Stimulated activated CD8-positive, alpha-beta memory T cell treated with anti-CD3 and anti-CD28 coated beads, Interleukin-4, amount 100 ng/mL, for 1 hour (primary cell): ENCODE measurements around the gene MDP1.

ENCODE experiments used
- DNase-seq, 2 donors: peaks; one replicate each; pipeline ENCODE4 v3.0.0-alpha.2; 2020; ENCODE audit warnings: low read depth in 2 of 2, low spot score in 1 of 2

Gene MDP1

GRCh38 chr14:24182110-24182882, 33.6 kb downstream of the MDP1 start:
- no peak for DNase-seq

GRCh38 chr14:24181371-24182077, 34.3 kb downstream of the MDP1 start:
- no peak for DNase-seq

- DNase-seq: no peak
Measured at GRCh38 chr14:24179961-24180796, 35.7 kb downstream of the MDP1 start.

GRCh38 chr14:24179294-24179960, 36.4 kb downstream of the MDP1 start:
- no peak for DNase-seq

- DNase-seq: no peak
Measured at GRCh38 chr14:24178399-24179178, 37.3 kb downstream of the MDP1 start.

GRCh38 chr14:24177891-24178290, 38.0 kb downstream of the MDP1 start:
- no peak for DNase-seq

GRCh38 chr14:24177041-24177825, 38.6 kb downstream of the MDP1 start:
- DNase-seq: no peak

GRCh38 chr14:24176599-24176998, 39.3 kb downstream of the MDP1 start:
- DNase-seq: no peak

- no peak for DNase-seq
Measured at GRCh38 chr14:24172871-24173281, 43.0 kb downstream of the MDP1 start.

- no peak for DNase-seq
Measured at GRCh38 chr14:24172261-24172860, 43.5 kb downstream of the MDP1 start.

GRCh38 chr14:24171422-24172260, 44.2 kb downstream of the MDP1 start, which contains the start of gene REC8:
Gene REC8, plus strand, starts transcription at chr14:24172080. Its CDS starts 473 bp downstream, at chr14:24172553.
- peak; percentile 42 to 59 for DNase-seq

GRCh38 chr14:24167469-24168114, 48.3 kb downstream of the MDP1 start:
- DNase-seq: no peak

- no peak for DNase-seq
Measured at GRCh38 chr14:24165785-24166184, 50.1 kb downstream of the MDP1 start.

GRCh38 chr14:24164518-24164991, 51.3 kb downstream of the MDP1 start:
- DNase-seq: no peak
